A673 (cell line): ENCODE data around the gene TSEN15.

Source experiments
- EZH2 ChIP-seq: fragments of 200-600 bp; sonication (generic); IDR thresholded peaks from 2 replicates; pipeline ENCODE4 v1.6.1; 2017; ENCODE audit warnings: borderline replicate concordance, low read depth, mild to moderate bottlenecking, mixed read lengths, antibody characterized with exemption, low read length; ENCODE audit not compliant: poor library complexity, severe bottlenecking
- TF ChIP-seq, protein P1 (sequence below): fragments of 300-800, 200-600 bp; sonication (generic); conservative IDR thresholded peaks from 2 replicates; pipeline ENCODE4 v1.5.1; 2017; ENCODE audit warnings: low read depth, mild to moderate bottlenecking, antibody characterized with exemption, low read length, moderate library complexity, mixed read lengths

DNA sequence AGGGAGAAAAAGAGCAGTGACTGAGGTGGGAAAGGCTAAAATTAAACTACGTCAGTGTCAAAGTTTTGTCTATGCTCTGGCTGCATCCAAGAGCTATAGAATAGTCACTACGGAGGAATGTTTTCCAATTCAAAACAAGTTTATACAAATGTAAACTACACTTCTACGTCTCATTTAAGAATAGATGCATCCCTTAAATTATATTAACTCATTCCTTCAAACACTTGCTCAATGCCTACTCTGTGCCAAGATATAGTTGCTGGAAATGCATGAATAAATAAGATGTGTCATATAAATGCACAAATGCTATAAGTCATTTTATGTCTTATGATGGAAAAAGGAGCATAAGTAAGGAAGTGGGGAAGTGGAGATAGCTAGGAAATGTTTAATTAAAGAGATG lies 9.8 kb upstream of the TSEN15 start:
- TF ChIP-seq, protein P1, sequence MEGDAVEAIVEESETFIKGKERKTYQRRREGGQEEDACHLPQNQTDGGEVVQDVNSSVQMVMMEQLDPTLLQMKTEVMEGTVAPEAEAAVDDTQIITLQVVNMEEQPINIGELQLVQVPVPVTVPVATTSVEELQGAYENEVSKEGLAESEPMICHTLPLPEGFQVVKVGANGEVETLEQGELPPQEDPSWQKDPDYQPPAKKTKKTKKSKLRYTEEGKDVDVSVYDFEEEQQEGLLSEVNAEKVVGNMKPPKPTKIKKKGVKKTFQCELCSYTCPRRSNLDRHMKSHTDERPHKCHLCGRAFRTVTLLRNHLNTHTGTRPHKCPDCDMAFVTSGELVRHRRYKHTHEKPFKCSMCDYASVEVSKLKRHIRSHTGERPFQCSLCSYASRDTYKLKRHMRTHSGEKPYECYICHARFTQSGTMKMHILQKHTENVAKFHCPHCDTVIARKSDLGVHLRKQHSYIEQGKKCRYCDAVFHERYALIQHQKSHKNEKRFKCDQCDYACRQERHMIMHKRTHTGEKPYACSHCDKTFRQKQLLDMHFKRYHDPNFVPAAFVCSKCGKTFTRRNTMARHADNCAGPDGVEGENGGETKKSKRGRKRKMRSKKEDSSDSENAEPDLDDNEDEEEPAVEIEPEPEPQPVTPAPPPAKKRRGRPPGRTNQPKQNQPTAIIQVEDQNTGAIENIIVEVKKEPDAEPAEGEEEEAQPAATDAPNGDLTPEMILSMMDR: no peak
- TF ChIP-seq EZH2: no peak
